Measurements from ENCODE around the gene TSPEAR. TPM values are rescaled to one million over a fixed set of nuclear protein-coding genes. Genes with fewer than 3 reads are reported as not detected.
"Not testable (repeated sequence)": the region's sequence is repeated elsewhere in the genome, so short reads cannot be mapped to it uniquely, and the experiment has no call there.

The TSPEAR gene
- total RNA-seq, 2 experiments from 2014 or later, result not detected

DNA sequence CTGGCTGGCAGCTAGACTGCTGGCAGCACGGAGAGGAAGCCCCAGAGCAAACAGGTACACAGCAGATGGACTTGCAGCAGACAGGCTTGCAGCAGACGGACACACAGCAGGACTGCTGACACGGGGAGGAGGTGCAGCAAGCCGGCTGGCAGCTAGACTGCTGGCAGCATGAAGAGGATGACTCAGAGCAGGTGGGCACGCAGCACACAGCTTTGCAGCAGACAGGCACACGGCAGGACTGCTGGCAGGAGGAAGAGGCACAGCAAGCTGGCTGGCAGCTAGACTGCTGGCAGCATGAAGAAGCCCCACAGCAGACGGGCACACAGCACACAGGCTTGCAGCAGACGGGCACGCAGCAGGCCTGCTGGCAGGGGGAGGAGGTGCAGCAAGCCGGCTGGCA is 160.6 kb downstream of the TSPEAR start:
- ATAC-seq (ENCODE audit: poor library complexity) (no peak), DNase-seq (no peak)
- Histone ChIP-seq H3K4me1 (ENCODE audit: insufficient read depth, low read length) (peaks cover 18% of the 10 kb centered on the region), H3K36me3 (ENCODE audit: insufficient read depth, low read length) (no peaks in the 10 kb centered on the region), H3K27me3 (ENCODE audit: control insufficient read depth in 1 of 2, insufficient read depth in 2 of 2, low read length in 2 of 2) (no peaks in the 10 kb centered on the region), H3K9me3 (ENCODE audit: control insufficient read depth in 1 of 2, insufficient read depth in 1 of 2, low read length in 2 of 2) (peaks cover 18 to 25% of the 10 kb centered on the region in 2 experiments), H3K27ac (ENCODE audit: low read depth in 1 of 2, low read length in 2 of 2) (no peak overlapping the region), H3K4me3 (ENCODE audit: low read length) (no peak overlapping the region)
- CTCF ChIA-PET, result no interaction called here
- TF ChIP-seq, protein P1, sequence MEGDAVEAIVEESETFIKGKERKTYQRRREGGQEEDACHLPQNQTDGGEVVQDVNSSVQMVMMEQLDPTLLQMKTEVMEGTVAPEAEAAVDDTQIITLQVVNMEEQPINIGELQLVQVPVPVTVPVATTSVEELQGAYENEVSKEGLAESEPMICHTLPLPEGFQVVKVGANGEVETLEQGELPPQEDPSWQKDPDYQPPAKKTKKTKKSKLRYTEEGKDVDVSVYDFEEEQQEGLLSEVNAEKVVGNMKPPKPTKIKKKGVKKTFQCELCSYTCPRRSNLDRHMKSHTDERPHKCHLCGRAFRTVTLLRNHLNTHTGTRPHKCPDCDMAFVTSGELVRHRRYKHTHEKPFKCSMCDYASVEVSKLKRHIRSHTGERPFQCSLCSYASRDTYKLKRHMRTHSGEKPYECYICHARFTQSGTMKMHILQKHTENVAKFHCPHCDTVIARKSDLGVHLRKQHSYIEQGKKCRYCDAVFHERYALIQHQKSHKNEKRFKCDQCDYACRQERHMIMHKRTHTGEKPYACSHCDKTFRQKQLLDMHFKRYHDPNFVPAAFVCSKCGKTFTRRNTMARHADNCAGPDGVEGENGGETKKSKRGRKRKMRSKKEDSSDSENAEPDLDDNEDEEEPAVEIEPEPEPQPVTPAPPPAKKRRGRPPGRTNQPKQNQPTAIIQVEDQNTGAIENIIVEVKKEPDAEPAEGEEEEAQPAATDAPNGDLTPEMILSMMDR (IDR thresholded peaks at IDR 0.05), result no peak
- Mint-ChIP-seq H3K27me3 (no peaks in the 10 kb centered on the region), H3K4me1 (ENCODE audit: low read depth) (peaks cover 30% of the 10 kb centered on the region), H3K4me3 (no peak overlapping the region), H3K27ac (no peak overlapping the region), H3K36me3 (ENCODE audit: low read depth) (peaks cover 39% of the 10 kb centered on the region), H3K9me3 (peaks cover 18% of the 10 kb centered on the region)
- intact Hi-C loops (cut with DNase I, micrococcal nuclease), result no loop called here
- POLR2A ChIA-PET, result no interaction called here

DNA sequence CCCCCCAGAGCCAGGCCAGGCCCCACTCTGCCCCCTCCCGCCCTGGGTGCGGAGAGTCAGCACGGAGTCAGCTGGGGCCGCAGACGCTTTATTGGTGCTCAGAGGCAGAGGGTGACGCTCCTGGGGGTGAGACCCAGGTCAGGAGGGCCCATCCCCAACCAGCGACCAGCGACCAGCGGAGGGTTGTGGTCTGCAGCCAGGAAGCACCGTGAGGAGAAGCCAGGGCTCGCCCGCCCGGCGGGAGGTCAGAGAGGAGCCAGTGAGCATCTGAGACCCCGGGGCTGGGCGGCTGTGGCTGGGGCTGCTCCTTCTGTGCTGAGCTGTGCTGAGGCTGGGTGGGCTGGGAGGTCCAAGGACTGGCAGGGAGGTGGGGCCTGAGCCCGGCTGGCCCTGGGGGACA is 161.1 kb downstream of the TSPEAR start:
- intact Hi-C loops (cut with DNase I, micrococcal nuclease); H3K27ac ChIP-seq (ENCODE audit: low read depth in 1 of 2, low read length in 2 of 2); POLR2A ChIA-PET; H3K36me3 ChIP-seq (ENCODE audit: insufficient read depth, low read length); H3K27me3 Mint-ChIP-seq; CTCF ChIA-PET; H3K4me3 Mint-ChIP-seq; ATAC-seq (ENCODE audit: poor library complexity); DNase-seq; H3K27ac Mint-ChIP-seq; H3K4me3 ChIP-seq (ENCODE audit: low read length); H3K27me3 ChIP-seq (ENCODE audit: control insufficient read depth in 1 of 2, insufficient read depth in 2 of 2, low read length in 2 of 2): not testable (repeated sequence)
- Histone ChIP-seq H3K9me3 (ENCODE audit: control insufficient read depth in 1 of 2, insufficient read depth in 1 of 2, low read length in 2 of 2) (peaks cover 18 to 21% of the 10 kb centered on the region in 2 experiments), H3K4me1 (ENCODE audit: insufficient read depth, low read length) (peaks cover 18% of the 10 kb centered on the region)
- Mint-ChIP-seq H3K36me3 (ENCODE audit: low read depth) (peaks cover 44% of the 10 kb centered on the region), H3K4me1 (ENCODE audit: low read depth) (peaks cover 33% of the 10 kb centered on the region), H3K9me3 (peaks cover 23% of the 10 kb centered on the region)

DNA sequence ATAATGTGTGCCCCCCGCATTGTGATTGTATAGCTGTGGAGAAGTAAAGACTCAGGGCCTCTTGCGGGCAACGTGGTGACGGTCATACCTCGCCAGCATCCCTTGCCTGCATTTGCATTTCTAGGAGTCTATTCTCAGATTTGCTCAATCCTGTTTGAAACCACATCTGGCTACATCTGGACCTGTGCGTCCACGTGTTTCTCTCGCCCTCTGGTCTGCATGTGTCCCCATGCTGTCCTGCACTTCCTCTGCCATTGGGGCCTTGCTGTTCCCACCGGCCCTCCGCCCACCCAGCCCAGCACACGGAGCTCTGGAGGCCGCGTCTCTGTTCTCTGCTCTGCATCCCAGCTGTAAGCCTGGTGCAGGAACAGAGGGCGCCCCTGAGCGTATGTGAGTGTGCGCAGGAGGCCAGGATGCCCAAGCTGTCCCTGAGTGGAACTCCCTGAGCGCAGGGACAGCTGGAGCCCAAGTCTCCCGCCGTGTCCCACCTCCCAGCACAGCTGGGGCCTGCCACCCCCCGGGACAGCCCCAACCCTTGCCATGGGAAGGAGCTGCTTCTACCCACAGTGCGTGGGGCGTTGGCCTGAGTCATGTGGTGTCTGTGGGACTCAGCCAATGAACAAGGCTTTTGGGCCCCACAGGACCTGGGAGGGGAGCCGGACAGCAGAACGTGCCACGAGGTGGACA is 161.7 kb downstream of the TSPEAR start:
- CTCF ChIA-PET, result no interaction called here
- Mint-ChIP-seq H3K4me3 (no peak overlapping the region), H3K4me1 (ENCODE audit: low read depth) (peaks cover 33% of the 10 kb centered on the region), H3K27ac (peak overlapping the region; percentile 90), H3K9me3 (peaks cover 24% of the 10 kb centered on the region), H3K36me3 (ENCODE audit: low read depth) (peaks cover 45% of the 10 kb centered on the region), H3K27me3 (no peaks in the 10 kb centered on the region)
- H3K9me3 ChIP-seq (ENCODE audit: control insufficient read depth in 1 of 2, insufficient read depth in 1 of 2, low read length in 2 of 2), result peaks cover 18% of the 10 kb centered on the region in 2 experiments
- intact Hi-C loops (cut with DNase I, micrococcal nuclease), result loop anchor here (5.0 to 10.0 kb wide), 2 partner anchors 65 to 108 kb away; partner anchors contain the start of genes KRTAP10-8 (in 1 of the 2) and KRTAP12-3 (in 1 of the 2)
- TF ChIP-seq, protein P1 (IDR thresholded peaks at IDR 0.05), result no peak
- ATAC-seq (ENCODE audit: poor library complexity) (no peak), DNase-seq (peak in 1 of 14 experiments; percentile 11)
- H3K4me3 ChIP-seq (ENCODE audit: low read length), result no peak overlapping the region
- H3K4me1 ChIP-seq (ENCODE audit: insufficient read depth, low read length), result peaks cover 18% of the 10 kb centered on the region
- no peaks in the 10 kb centered on the region for H3K36me3 ChIP-seq (ENCODE audit: insufficient read depth, low read length)
- H3K27ac ChIP-seq (ENCODE audit: low read depth in 1 of 2, low read length in 2 of 2), result no peak overlapping the region
- POLR2A ChIA-PET, result no interaction called here
- H3K27me3 ChIP-seq (ENCODE audit: control insufficient read depth in 1 of 2, insufficient read depth in 2 of 2, low read length in 2 of 2), result no peaks in the 10 kb centered on the region
